Body of pancreas (tissue), 4 donors: ENCODE data around the gene CCDC34. TPM values are rescaled to one million over a fixed set of nuclear protein-coding genes. Genes with fewer than 3 reads are reported as not detected.

ENCODE experiments used
- ATAC-seq: fragments of 150-250 bp; one replicate; pipeline ENCODE4 v1.9.1; 2016
- DNase-seq, 4 donors: peaks; one replicate each; pipeline ENCODE4 v3.0.0-alpha.2; 2019
- H3K27ac ChIP-seq, 4 donors: fragments of 200-600 bp; sonication (generic); 1 replicate in 3 of 4; 2 replicates in 1 of 4; pipeline versions ENCODE4 v1.5.1 to v1.6.1; 2016 to 2019; ENCODE audit warnings: mild to moderate bottlenecking in 1 of 4, mixed read lengths in 1 of 4, moderate library complexity in 1 of 4
- H3K27me3 ChIP-seq, 2 donors: fragments of 200-600 bp; sonication (generic); one replicate each; pipeline ENCODE4 v1.6.0; 2016; ENCODE audit warnings: mild to moderate bottlenecking in 1 of 2
- H3K36me3 ChIP-seq, 2 donors: fragments of 200-600 bp; sonication (generic); replicated peaks in 1 of 2; 2 replicates each; pipeline ENCODE4 v1.5.1; 2016; ENCODE audit warnings: low read depth in 2 of 2; ENCODE audit not compliant: insufficient read depth in 1 of 2
- H3K4me1 ChIP-seq: fragments of 200-600 bp; sonication (generic); one replicate; pipeline ENCODE4 v1.6.0; 2016
- H3K4me3 ChIP-seq, 2 donors: fragments of 200-600 bp; sonication (generic); 1 replicate in 1 of 2; 2 replicates in 1 of 2; pipeline ENCODE4 v1.5.1; 2016 to 2019
- H3K9me3 ChIP-seq, 3 donors: fragments of 200-600 bp; sonication (generic); 1 replicate in 2 of 3; 2 replicates in 1 of 3; pipeline ENCODE4 v1.5.1; 2016
- CTCF ChIP-seq, 7 experiments: fragments of 450-650 bp in 4 of 7; fragments of 200-600 bp in 3 of 7; sonication (generic) in 3 of 7; IDR thresholded peaks; one replicate each; pipeline ENCODE4 v1.5.1; 2016 to 2019; ENCODE audit warnings: antibody characterized with exemption in 7 of 7
- POLR2A ChIP-seq, 3 donors: fragments of 450-650 bp; IDR thresholded peaks; one replicate each; pipeline ENCODE4 v1.6.1; 2016; ENCODE audit warnings: antibody characterized with exemption in 3 of 3, mild to moderate bottlenecking in 2 of 3
- WGBS, 2 donors: methylation state at CpG; one replicate each; pipeline ENCODE4 v1.1.5; 2017; 5-methylcytosine and 5-hydroxymethylcytosine counted together
- intact Hi-C: fragments of 100-400 bp; cut with DNase I; formaldehyde crosslinking; loops from one replicate; pipeline ENCODE4 v1.15.1; 2023
- total RNA-seq, 2 donors: library from RNA; depleted of rRNA; stranded (reverse); fragments of >200 nt; gene quantifications; one replicate each; pipeline ENCODE4 v1.1.0, GENCODE V29; 2016

Gene CCDC34
- total RNA-seq, 2 donors from 2014 or later, result 3.6 to 5.9 TPM

- TF ChIP-seq CTCF (IDR thresholded peaks at IDR 0.05) (no peak), POLR2A (IDR thresholded peaks at IDR 0.05) (no peak)
- Histone ChIP-seq H3K27ac (no peak overlapping the region), H3K4me1 (peaks cover 20% of the 10 kb centered on the region), H3K9me3 (no peaks in the 10 kb centered on the region), H3K36me3 (no peaks in the 10 kb centered on the region), H3K27me3 (no peaks in the 10 kb centered on the region), H3K4me3 (no peak overlapping the region)
- 88 to 90% methylated on average over 4 of the region's 4 CpGs for WGBS, 2 donors
- intact Hi-C loops, result loop anchor here (5.0 kb wide), 1 partner anchor 107 kb away; no protein-coding TSS in a partner anchor
- no peak for DNase-seq
- no peak for ATAC-seq
These were observed 68.4 kb downstream of the CCDC34 start for GRCh38 chr11:27294654-27295053.

- Histone ChIP-seq H3K4me1 (peaks cover 20% of the 10 kb centered on the region), H3K9me3 (no peaks in the 10 kb centered on the region), H3K27me3 (no peaks in the 10 kb centered on the region), H3K27ac (no peak overlapping the region), H3K36me3 (no peaks in the 10 kb centered on the region), H3K4me3 (no peak overlapping the region)
- intact Hi-C loops, result no loop called here
- ATAC-seq, result no peak
- 83 to 95% methylated on average over 5 to 6 of the region's 6 CpGs for WGBS, 2 donors
- no peak for DNase-seq
- TF ChIP-seq POLR2A (IDR thresholded peaks at IDR 0.05), result no peak
- TF ChIP-seq CTCF (IDR thresholded peaks at IDR 0.05), result no peak
These were observed 69.2 kb downstream of the CCDC34 start for GRCh38 chr11:27293515-27294417.

DNA sequence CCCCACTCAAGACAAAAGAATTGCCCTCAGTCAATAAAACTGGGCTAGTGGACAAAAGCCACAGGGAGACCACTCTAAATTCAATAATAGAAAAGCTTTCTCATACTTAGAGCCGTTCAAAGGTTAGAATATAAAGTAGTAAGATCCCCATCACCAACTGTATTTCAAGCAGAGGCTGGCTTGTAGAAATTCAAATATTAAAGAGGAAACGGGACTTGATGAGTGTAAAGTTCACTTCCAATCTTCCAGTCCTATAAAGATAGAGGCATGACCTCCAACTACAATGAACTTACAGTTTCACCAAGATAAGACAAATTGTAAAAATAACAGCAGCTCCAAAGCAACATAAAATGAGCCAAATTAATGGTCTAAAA, 70.4 kb downstream of the CCDC34 start:
- intact Hi-C loops, result no loop called here
- peak overlapping the region in 1 of 4 donors; percentile 30 for H3K27ac ChIP-seq
- WGBS, 2 donors, result 12 to 34% methylated on average over 2 of the region's 2 CpGs

GRCh38 chr11:27291954-27292636, 70.9 kb downstream of the CCDC34 start:
- peak in 3 of 4 donors; percentile 27 to 60 (median 46) for DNase-seq
- H3K27me3 ChIP-seq, result no peaks in the 10 kb centered on the region
- no peak for TF ChIP-seq POLR2A (IDR thresholded peaks at IDR 0.05)
- no peak for TF ChIP-seq CTCF (IDR thresholded peaks at IDR 0.05)
- H3K4me3 ChIP-seq, result no peak overlapping the region
- no peaks in the 10 kb centered on the region for H3K9me3 ChIP-seq
- intact Hi-C loops, result no loop called here
- ATAC-seq, result peak; percentile 62
- WGBS, 2 donors, result 31 to 36% methylated on average over 5 of the region's 5 CpGs
- peak overlapping the region in 1 of 4 donors; percentile 30 for H3K27ac ChIP-seq
- peaks cover 20% of the 10 kb centered on the region for H3K4me1 ChIP-seq
- H3K36me3 ChIP-seq, result no peaks in the 10 kb centered on the region

More for the DNA sequence above, 70.4 kb downstream of the CCDC34 start:
- no peak for DNase-seq
- ATAC-seq, result no peak
- TF ChIP-seq CTCF (IDR thresholded peaks at IDR 0.05), result no peak
- no peak for TF ChIP-seq POLR2A (IDR thresholded peaks at IDR 0.05)
- Histone ChIP-seq H3K36me3 (no peaks in the 10 kb centered on the region), H3K9me3 (no peaks in the 10 kb centered on the region), H3K4me3 (no peak overlapping the region), H3K4me1 (peaks cover 20% of the 10 kb centered on the region), H3K27me3 (no peaks in the 10 kb centered on the region)
